ENCODE measurements around the gene PCNX2. TPM values are rescaled to one million over a fixed set of nuclear protein-coding genes. Genes with fewer than 3 reads are reported as not detected.

The PCNX2 gene
- total and polyA plus RNA-seq, 2 of the 13 experiments (the other 11 are each of a cell fraction or from before 2014, with no cell fraction given) = 0.11 to 0.42 TPM

GRCh38 chr1:233086961-233087881 lies 208.3 kb downstream of the PCNX2 start:
- DNase-seq (ENCODE audit: low spot score) (no peak), ATAC-seq (no peak), FAIRE-seq (no peak)
- BruUV-seq (replicated peaks) = no TSS peak
- H3K4me1 ChIP-seq (ENCODE audit: insufficient read depth, low read length) = no peaks in the 10 kb centered on the region
- H3K4me3 ChIP-seq (replicated peaks in 1 of 3; ENCODE audit: insufficient read depth in 1 of 3, low read depth in 2 of 3, low read length in 3 of 3) = no peak overlapping the region
- H3K27ac ChIP-seq (ENCODE audit: extremely low read length, insufficient read depth, low read length) = no peak overlapping the region
- H3K79me2 ChIP-seq (ENCODE audit: insufficient read depth, low read length) = no peaks in the 10 kb centered on the region
- TF ChIP-seq ZNF292 (CRISPR knock-in tag; IDR thresholded peaks at IDR 0.05; ENCODE audit: borderline replicate concordance, low read depth) = no peak
- TF ChIP-seq ATRX (CRISPR knock-in tag; IDR thresholded peaks at IDR 0.05; ENCODE audit: borderline replicate concordance) = no peak
- TF ChIP-seq, protein P1, sequence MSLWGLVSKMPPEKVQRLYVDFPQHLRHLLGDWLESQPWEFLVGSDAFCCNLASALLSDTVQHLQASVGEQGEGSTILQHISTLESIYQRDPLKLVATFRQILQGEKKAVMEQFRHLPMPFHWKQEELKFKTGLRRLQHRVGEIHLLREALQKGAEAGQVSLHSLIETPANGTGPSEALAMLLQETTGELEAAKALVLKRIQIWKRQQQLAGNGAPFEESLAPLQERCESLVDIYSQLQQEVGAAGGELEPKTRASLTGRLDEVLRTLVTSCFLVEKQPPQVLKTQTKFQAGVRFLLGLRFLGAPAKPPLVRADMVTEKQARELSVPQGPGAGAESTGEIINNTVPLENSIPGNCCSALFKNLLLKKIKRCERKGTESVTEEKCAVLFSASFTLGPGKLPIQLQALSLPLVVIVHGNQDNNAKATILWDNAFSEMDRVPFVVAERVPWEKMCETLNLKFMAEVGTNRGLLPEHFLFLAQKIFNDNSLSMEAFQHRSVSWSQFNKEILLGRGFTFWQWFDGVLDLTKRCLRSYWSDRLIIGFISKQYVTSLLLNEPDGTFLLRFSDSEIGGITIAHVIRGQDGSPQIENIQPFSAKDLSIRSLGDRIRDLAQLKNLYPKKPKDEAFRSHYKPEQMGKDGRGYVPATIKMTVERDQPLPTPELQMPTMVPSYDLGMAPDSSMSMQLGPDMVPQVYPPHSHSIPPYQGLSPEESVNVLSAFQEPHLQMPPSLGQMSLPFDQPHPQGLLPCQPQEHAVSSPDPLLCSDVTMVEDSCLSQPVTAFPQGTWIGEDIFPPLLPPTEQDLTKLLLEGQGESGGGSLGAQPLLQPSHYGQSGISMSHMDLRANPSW (CRISPR knock-in tag; IDR thresholded peaks at IDR 0.05; ENCODE audit: borderline replicate concordance) = no peak
- no peak for TF ChIP-seq NRL (CRISPR knock-in tag; IDR thresholded peaks at IDR 0.05; ENCODE audit: borderline replicate concordance)
- no peak for TF ChIP-seq HES4 (CRISPR knock-in tag; IDR thresholded peaks at IDR 0.05; ENCODE audit: borderline replicate concordance)
- TF ChIP-seq CBX1 (IDR thresholded peaks at IDR 0.05; ENCODE audit: low read depth) = no peak
- no peak for TF ChIP-seq HIC2 (CRISPR knock-in tag; IDR thresholded peaks at IDR 0.05; ENCODE audit: low read depth)
- TF ChIP-seq MXD4 (CRISPR knock-in tag; IDR thresholded peaks at IDR 0.05) = no peak
- TF ChIP-seq ZBTB10 (CRISPR knock-in tag; IDR thresholded peaks at IDR 0.05; ENCODE audit: borderline replicate concordance) = no peak
- no peak for TF ChIP-seq TCF7L2 (IDR thresholded peaks at IDR 0.05; ENCODE audit: low read depth, low read length)
- no peak for TF ChIP-seq ZNF670 (CRISPR knock-in tag; IDR thresholded peaks at IDR 0.05; ENCODE audit: borderline replicate concordance)
- no peak for TF ChIP-seq ZNF432 (CRISPR knock-in tag; IDR thresholded peaks at IDR 0.05; ENCODE audit: borderline replicate concordance)
- no peak for TF ChIP-seq SP4 (CRISPR knock-in tag; IDR thresholded peaks at IDR 0.05)
- no peak overlapping the region for H3K4me2 ChIP-seq (ENCODE audit: low read depth, low read length)
- CTCF ChIA-PET (ENCODE audit: low intra/inter-chr PET ratio, low total read pairs) = no interaction called here
- no peaks in the 10 kb centered on the region for H4K20me1 ChIP-seq (ENCODE audit: insufficient read depth, low read length)
- H3K27me3 ChIP-seq (ENCODE audit: control insufficient read depth in 1 of 2, insufficient read depth in 2 of 2, low read length in 2 of 2) = peaks cover 0 to 10% of the 10 kb centered on the region in 2 experiments; a peak in 3 of 5 replicates
- no peaks in the 10 kb centered on the region for H3K9me3 ChIP-seq (ENCODE audit: low read length)
- H3K9ac ChIP-seq (ENCODE audit: insufficient read depth, low read depth, low read length) = no peak overlapping the region
- intact Hi-C loops (cut with micrococcal nuclease; ENCODE audit: unreplicated experiment) = no loop called here
- in situ Hi-C loops (cut with HindIII; ENCODE audit: extremely low pct_ligation_motif_present, low pct_unique_long_range_greater_than_20kb) = no loop called here
- 7% methylated on average over 10 of the region's 11 CpGs for WGBS (ENCODE audit: low lambda C conversion rate)
- POLR2A ChIA-PET = no interaction called here
- H2AFZ ChIP-seq (ENCODE audit: low read length) = no peak overlapping the region
- no peaks in the 10 kb centered on the region for H3K36me3 ChIP-seq (replicated peaks in 1 of 2; ENCODE audit: control insufficient read depth in 1 of 2, insufficient read depth in 2 of 2, low read length in 2 of 2)
